ENCODE data around the gene YAE1. TPM values are rescaled to one million over a fixed set of nuclear protein-coding genes. Genes with fewer than 3 reads are reported as not detected.

The YAE1 gene
- total RNA-seq, 1 donor from 2014 or later, result 20.9 TPM

DNA sequence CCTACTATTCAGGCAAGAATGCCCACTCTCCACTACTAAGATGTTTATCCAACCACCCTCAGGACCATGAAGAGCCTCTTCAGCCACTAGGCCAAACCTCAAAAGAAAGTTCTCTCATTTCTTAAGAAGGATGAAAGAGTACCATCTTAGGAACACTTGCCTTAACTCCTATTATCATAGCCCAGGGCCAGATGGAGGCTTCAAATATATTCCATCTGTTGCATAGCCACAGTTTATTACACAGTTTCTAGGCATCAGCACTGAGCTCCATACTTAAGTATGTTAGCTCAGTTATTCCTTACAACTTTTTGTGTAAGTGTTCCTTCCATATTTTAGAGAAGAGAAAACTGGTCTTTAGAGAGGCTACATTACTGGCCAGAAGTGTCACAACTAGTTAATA, 37.4 kb upstream of the YAE1 start:
- TF ChIP-seq, protein P1, sequence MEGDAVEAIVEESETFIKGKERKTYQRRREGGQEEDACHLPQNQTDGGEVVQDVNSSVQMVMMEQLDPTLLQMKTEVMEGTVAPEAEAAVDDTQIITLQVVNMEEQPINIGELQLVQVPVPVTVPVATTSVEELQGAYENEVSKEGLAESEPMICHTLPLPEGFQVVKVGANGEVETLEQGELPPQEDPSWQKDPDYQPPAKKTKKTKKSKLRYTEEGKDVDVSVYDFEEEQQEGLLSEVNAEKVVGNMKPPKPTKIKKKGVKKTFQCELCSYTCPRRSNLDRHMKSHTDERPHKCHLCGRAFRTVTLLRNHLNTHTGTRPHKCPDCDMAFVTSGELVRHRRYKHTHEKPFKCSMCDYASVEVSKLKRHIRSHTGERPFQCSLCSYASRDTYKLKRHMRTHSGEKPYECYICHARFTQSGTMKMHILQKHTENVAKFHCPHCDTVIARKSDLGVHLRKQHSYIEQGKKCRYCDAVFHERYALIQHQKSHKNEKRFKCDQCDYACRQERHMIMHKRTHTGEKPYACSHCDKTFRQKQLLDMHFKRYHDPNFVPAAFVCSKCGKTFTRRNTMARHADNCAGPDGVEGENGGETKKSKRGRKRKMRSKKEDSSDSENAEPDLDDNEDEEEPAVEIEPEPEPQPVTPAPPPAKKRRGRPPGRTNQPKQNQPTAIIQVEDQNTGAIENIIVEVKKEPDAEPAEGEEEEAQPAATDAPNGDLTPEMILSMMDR (conservative IDR thresholded peaks at IDR 0.05; ENCODE audit: low read depth, low read length), result no peak
- no peak for DNase-seq (ENCODE audit: low read depth)
- H3K4me3 ChIP-seq (ENCODE audit: low read depth, low read length), result no peak overlapping the region

DNA sequence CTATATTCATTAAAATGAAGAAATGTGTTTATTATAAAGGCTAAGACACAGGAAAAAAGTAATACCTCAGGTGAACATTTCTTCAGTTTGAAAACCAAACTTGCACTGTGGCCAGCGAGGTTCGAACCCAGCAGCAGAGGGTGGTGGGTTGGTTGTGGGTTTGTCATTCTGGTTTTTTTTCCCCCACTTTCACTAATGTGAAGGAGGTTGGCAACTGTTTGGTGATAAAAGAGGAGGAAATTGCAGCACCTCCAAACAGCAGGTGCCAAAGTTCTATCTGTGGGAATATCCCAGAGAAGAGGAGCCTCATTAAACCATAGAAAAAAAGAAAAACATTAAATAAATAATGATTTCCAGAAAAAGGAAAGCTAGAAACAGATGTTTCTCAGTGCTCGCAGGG, 36.6 kb upstream of the YAE1 start:
- no peak for DNase-seq (ENCODE audit: low read depth)
- H3K4me3 ChIP-seq (ENCODE audit: low read depth, low read length), result no peak overlapping the region
- TF ChIP-seq, protein P1 (conservative IDR thresholded peaks at IDR 0.05; ENCODE audit: low read depth, low read length), result no peak

DNA sequence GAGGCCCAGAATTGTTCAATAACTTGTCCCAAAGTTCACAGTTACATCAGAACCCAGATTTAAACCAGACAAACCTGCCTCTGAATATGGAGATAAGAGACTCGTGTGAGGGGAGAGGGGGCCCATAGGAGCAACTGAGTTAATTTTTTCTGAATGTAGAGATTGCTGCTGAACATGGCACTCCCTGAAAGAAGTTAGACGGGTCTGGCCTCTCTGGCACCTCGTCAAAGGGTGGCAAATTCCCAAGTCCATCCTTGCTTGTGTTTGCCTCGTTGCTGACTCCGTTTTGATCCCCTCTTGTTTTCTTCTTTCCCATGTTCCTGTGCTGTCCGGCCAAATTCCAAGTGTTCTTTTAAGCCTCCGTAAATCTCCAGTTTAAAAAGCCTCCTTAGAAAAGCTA, 35.2 kb upstream of the YAE1 start:
- H3K4me3 ChIP-seq (ENCODE audit: low read depth, low read length), result no peak overlapping the region
- TF ChIP-seq, protein P1 (conservative IDR thresholded peaks at IDR 0.05; ENCODE audit: low read depth, low read length), result no peak
- DNase-seq (ENCODE audit: low read depth), result no peak

DNA sequence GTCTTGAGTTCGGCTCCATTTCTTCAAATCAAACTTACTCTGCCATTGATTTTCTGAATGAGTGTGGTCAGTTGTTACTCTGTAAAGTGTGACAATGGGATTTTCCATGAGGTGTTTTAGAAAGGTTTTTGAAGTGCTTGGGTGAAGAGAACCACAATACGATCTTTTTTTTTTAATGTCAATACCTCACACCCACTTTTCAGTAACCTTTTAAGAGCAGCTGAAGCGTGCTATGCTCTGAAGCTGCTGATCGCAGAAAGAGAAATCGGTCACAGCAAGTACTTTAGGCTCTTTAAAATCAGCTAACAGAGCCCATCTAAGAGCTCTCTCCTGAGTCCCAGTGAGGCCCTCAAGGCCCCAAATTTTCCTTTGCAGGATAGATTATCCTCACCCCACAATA, 34.4 kb upstream of the YAE1 start:
- TF ChIP-seq, protein P1 (conservative IDR thresholded peaks at IDR 0.05; ENCODE audit: low read depth, low read length), result no peak
- no peak for DNase-seq (ENCODE audit: low read depth)
- no peak overlapping the region for H3K4me3 ChIP-seq (ENCODE audit: low read depth, low read length)

DNA sequence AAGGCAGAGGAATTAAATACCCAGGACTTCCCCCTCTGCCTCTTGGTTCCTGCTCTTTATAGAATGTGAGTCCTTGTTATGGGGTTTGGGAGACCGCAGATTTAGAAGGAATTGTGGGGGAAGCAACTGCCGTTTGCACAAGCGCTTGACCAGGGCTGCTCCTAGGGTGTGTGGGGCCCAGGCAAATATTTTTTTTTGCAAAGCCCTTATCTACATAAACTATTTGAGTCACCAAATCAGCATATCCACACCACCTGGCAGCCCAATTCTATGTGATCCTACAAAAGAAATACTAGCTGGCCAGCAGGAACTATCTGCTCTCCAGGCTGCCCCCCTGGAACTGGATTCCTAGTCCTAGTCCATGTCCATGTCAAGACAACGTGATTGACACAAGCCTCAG, 33.4 kb upstream of the YAE1 start:
- no peak overlapping the region for H3K4me3 ChIP-seq (ENCODE audit: low read depth, low read length)
- DNase-seq (ENCODE audit: low read depth), result no peak
- TF ChIP-seq, protein P1 (conservative IDR thresholded peaks at IDR 0.05; ENCODE audit: low read depth, low read length), result no peak

DNA sequence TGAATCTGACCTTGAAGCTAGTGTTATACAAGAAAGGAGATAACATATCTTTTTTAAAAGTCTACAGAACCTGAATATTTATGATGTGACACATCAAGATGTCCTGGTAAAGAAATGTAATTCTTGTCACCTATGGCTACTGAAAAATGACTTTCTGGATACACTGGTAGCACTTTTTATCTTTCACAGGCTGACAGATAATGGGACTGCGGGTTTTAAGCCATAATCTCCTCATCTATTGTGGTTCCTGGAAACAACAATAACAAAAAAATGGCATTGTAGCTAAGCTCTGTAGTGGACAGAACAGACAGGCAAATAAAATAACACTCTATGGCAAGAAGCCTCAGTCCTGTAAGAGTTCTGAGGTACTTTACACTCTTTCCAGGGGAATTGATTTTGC, 31.6 kb upstream of the YAE1 start:
- TF ChIP-seq, protein P1 (conservative IDR thresholded peaks at IDR 0.05; ENCODE audit: low read depth, low read length), result no peak
- no peak overlapping the region for H3K4me3 ChIP-seq (ENCODE audit: low read depth, low read length)
- no peak for DNase-seq (ENCODE audit: low read depth)

DNA sequence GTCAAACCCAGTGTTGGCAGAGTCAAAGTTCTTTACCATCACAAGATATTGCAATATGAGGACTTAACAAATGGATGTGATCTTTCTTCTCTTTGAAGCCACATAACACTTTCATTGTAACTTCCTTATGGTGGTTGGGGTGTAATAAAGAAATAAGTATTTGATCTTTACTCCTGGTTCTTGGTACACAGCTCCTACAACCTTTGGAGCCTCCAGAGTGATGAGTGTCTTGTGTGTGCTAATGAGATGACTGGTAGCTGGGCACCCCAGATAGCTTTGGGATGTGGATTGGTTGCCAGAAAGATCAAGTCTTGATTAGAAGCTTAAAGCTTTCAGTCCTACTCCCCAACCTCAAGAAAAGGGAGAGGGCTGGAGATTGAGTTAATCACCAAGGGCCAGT, 31.1 kb upstream of the YAE1 start:
- TF ChIP-seq, protein P1 (conservative IDR thresholded peaks at IDR 0.05; ENCODE audit: low read depth, low read length), result no peak
- no peak overlapping the region for H3K4me3 ChIP-seq (ENCODE audit: low read depth, low read length)
- no peak for DNase-seq (ENCODE audit: low read depth)

Measured in epithelial cell of proximal tubule (primary cell).